HG02571 (cell line): ENCODE results near the gene GALNT12.

Source experiments
- ATAC-seq: cut with Tn5 transposase; IDR thresholded peaks from one replicate; pipeline ENCODE4 v1.9.1; 2021; ENCODE audit warnings: mild to moderate bottlenecking, moderate library complexity; ENCODE audit not compliant: unreplicated experiment

The GALNT12 gene

DNA sequence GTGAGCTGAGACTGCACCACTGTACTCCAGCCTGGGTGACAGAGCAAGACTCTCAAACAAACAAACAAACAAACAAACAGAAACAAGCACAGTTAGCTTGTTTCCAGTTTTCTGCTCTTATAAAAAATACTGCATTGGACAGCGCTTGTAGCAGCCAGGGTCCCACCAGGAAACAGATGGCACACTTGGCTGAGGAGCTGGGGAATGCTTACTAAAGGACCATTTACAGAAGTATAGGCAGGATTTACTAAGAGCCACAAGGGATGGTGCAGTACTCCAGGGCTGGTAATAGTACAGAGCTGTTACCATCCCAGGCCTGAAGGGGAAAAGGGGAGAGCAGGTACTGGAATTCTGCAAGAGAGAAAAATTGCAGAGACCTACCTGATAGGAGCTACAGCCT lies 5.9 kb upstream of the GALNT12 start:
- no peak for ATAC-seq

- ATAC-seq, result no peak
These were observed 5.5 kb upstream of the GALNT12 start for GRCh38 chr9:98801969-98802371.

- no peak for ATAC-seq
These were observed 3.4 kb upstream of the GALNT12 start for GRCh38 chr9:98804083-98804482.

GRCh38 chr9:98805506-98806272 lies 1.8 kb upstream of the GALNT12 start:
- no peak for ATAC-seq

- ATAC-seq, result no peak
These were observed 955 bp upstream of the GALNT12 start for GRCh38 chr9:98806394-98807035.

GRCh38 chr9:98807814-98808195 lies 335 bp downstream of the GALNT12 start:
- ATAC-seq, result peak; percentile 14

- no peak for ATAC-seq
These were observed 943 bp downstream of the GALNT12 start for GRCh38 chr9:98808411-98808815.

DNA sequence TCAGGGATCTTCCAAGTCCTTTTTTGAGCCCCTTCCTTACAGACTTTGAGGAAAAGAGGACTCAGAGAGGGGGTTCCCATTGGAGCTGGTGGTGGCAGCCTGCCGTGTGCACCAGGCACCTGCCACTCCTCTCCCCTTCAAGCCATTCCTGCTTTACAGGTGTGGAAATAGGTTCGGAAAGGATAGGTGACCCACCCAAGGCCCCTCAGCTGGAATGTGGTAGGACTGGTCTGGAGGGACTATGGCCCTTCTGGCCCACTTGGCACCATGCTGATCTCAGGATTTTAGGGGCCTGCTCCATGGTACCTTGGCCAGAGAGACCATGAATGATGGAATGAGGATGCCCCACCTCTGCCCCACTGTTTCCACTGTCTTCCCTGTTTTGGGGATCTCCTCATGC lies 1.4 kb downstream of the GALNT12 start:
- no peak for ATAC-seq

DNA sequence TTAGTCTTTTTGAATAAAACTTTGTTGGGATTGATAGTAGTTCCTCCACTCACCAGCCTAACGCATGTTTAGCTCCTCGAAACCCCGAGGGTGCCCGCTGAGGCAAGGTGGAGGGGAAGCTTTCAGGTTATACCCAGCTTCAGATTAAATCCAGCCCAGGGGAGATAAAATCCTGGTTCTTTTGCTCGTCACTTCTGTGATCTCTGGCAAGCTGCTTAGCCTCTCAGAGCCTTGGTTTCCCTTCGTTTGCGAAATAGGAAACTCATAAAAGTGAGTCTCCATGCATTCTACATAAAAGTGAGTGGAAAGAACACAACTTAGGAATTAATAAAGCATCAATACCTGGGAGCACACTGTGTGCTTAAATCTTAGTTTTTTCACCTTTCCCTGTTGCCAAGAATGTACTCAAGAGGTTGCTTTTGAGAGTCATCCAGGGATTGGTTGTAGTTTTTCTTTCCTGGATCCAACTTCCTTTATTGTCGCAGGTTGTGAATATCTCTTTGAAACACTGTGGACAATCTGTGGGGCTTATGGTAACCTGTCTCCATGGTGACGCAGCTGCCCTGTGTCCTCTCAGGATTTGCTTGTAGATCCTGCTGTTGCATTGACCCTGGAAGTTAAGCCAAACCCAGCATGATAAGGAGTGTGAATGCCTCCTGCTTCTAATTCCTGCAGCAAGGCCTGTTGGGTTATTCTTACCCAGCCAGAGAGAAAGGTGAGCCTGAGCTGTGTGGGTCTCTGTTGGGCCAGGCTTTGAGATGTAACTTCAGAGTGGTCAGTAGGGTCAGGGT lies 2.0 kb downstream of the GALNT12 start:
- no peak for ATAC-seq

- ATAC-seq, result no peak
These were observed 2.8 kb downstream of the GALNT12 start for GRCh38 chr9:98810102-98810842.

DNA sequence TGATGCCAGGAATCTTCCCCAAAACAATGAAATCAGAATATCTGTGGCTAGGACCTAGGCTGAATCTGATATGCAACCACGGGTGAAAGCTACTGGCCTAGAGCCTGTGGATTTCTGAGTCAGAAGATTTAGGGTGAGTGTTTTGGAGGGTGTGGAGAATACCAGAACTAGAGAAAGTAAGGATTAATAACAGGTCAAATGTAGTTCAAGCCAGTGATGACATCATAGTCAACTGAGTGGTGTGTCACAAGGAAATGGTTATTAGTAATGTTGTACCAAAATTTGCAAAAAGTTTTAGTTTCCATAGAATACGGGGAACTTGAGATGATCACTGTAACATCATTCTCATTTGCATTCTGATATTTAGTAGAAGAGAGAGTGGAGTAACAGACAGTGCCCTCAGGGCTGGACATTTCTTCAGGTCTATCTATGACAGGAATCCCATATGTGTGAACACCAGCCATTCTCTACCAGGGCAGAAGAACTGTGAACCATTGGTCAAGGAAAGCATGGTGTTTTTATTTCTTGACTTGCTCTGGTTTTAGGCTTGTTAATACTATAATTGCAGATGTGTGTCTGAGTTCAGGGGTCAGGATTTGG lies 3.7 kb downstream of the GALNT12 start:
- ATAC-seq, result no peak

GRCh38 chr9:98815391-98815951 lies 8.0 kb downstream of the GALNT12 start:
- no peak for ATAC-seq

DNA sequence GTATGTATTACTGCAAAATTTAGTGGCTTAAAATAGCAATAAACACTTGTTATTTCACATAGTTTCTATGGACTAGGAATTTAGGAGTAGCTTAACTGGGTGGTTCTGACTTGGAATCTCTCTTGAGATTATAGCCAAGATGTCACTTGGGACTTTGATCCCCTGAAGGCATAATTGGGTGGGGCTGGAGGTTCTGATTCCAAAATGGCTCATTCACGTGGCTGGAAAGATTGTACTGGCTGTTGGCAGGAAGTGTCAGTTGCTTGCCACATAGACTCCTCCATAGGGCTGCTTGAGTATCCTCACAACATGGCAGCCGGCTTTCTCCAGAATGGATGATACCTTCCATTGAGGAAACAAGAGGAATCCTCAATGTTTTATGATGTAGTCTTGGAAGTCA lies 11.3 kb downstream of the GALNT12 start:
- no peak for ATAC-seq

GRCh38 chr9:98819231-98819630 lies 11.8 kb downstream of the GALNT12 start:
- ATAC-seq, result no peak

- ATAC-seq, result no peak
These were observed 14.4 kb downstream of the GALNT12 start for GRCh38 chr9:98821831-98822230.

DNA sequence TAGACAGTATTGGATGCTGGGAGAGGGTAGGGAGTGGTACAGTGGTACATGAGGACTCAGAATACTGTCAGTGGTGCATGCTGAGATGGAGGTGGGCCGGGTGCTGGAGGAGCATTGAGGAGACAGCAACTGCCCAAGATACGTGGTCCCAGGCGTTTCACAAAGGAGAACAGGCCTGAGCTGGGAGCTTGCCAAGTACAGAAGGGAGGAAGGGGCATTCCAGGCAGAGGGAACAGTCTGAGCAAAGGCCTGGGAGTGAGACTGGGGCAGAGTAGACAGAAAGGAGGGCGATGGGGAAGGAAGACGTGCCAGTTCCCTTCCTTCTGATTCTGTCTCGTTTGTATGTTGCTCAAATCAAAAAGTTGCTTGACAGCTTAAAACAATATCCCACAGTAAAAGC lies 15.2 kb downstream of the GALNT12 start:
- ATAC-seq, result no peak

DNA sequence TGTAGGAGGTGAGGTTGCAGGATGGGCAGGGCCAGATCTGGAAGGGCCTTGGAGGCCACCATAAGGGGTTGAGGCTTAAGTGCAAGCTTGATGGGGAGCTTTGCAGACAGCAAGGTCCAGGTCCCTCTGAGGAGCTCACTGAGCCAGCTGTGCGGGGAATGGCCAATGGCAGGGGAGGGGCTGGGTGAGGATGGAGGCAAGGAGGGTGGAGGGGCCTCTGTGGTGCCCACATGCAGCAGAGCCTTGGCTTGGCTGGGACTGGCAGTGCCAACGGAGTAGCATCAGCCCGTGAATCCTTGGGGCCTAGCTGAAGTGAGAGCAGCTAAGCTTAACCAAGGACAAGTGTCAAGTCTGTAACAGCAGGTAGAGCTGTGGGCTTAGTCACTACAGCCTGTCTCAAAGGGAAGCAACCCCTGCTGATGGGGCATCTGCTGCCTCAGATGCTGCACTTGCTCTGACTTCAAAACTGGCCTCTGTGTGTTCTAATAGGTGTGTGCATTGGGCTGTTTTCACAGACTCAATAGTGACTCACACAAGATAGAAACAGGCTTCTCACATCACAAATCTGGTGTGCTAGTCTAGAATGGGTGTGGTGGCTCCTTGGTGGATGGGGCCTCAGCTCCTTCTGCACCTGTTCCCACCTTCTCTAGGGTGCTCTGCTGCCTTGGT lies 16.3 kb downstream of the GALNT12 start:
- ATAC-seq, result no peak

DNA sequence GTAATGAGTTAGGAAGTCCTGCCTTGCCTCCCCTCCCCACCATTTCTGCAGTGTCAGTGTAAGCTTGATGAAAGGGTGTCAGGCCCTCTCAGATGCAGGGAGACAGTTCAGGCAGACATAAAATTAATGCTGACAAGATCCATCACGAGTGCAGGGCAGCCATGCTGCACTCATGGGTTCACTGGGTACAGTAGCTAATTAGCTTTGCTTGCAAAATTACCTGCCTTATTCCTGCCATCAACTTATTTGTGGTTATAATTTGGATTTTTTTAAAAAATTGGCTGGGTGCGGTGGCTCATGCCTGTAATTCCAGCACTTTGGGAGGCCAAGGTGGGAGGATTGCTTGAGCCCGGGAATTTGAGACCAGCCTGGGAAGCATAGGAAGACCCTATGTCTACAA lies 17.9 kb downstream of the GALNT12 start:
- ATAC-seq, result no peak

- ATAC-seq, result no peak
These were observed 19.2 kb downstream of the GALNT12 start for GRCh38 chr9:98826716-98827115.

- ATAC-seq, result no peak
These were observed 22.3 kb downstream of the GALNT12 start for GRCh38 chr9:98829766-98830165.
